Measurements from ENCODE around the gene JHY. TPM values are rescaled to one million over a fixed set of nuclear protein-coding genes. Genes with fewer than 3 reads are reported as not detected.

JHY gene
- total RNA-seq, 6 experiments from 2014 or later = 0.10 to 0.37 (median 0.22) TPM; not detected in 1

GRCh38 chr11:122923302-122923701, 40.7 kb downstream of the JHY start:
- ATAC-seq = peak; percentile 30 to 61 (median 40)
- intact Hi-C loops (cut with DNase I) = no loop called here
- WGBS (ENCODE audit: insufficient coverage, low coverage, low lambda C conversion rate, missing lambda C conversion rate) = 46% methylated on average over 2 of the region's 2 CpGs

GRCh38 chr11:122931510-122931909, 49.0 kb downstream of the JHY start:
- H3K36me3 ChIP-seq = no peaks in the 10 kb centered on the region
- 54% methylated on average over 6 of the region's 6 CpGs for WGBS (ENCODE audit: insufficient coverage, low coverage, low lambda C conversion rate, missing lambda C conversion rate)
- no peak for DNase-seq
- TF ChIP-seq POLR2A (IDR thresholded peaks at IDR 0.05) = no peak
- TF ChIP-seq CTCF (IDR thresholded peaks at IDR 0.05) = no peak
- no peak overlapping the region for H3K4me3 ChIP-seq
- no peaks in the 10 kb centered on the region for H3K4me1 ChIP-seq
- intact Hi-C loops (cut with DNase I) = no loop called here
- no peak overlapping the region for H3K27ac ChIP-seq
- no peaks in the 10 kb centered on the region for H3K9me3 ChIP-seq
- ATAC-seq = no peak
- H3K27me3 ChIP-seq = no peaks in the 10 kb centered on the region

More at GRCh38 chr11:122923302-122923701, 40.7 kb downstream of the JHY start:
- DNase-seq = no peak
- no peak overlapping the region for H3K27ac ChIP-seq
- H3K9me3 ChIP-seq = no peaks in the 10 kb centered on the region
- H3K4me1 ChIP-seq = no peaks in the 10 kb centered on the region
- H3K27me3 ChIP-seq = no peaks in the 10 kb centered on the region
- no peaks in the 10 kb centered on the region for H3K36me3 ChIP-seq
- TF ChIP-seq POLR2A (IDR thresholded peaks at IDR 0.05) = no peak
- no peak for TF ChIP-seq CTCF (IDR thresholded peaks at IDR 0.05)
- no peak overlapping the region for H3K4me3 ChIP-seq

GRCh38 chr11:122933416-122933815, 50.9 kb downstream of the JHY start:
- no peaks in the 10 kb centered on the region for H3K4me1 ChIP-seq
- WGBS (ENCODE audit: insufficient coverage, low coverage, low lambda C conversion rate, missing lambda C conversion rate) = 55% methylated on average over 2 of the region's 2 CpGs

GRCh38 chr11:122937983-122938382, 55.4 kb downstream of the JHY start:
- no peak overlapping the region for H3K4me3 ChIP-seq
- no peaks in the 10 kb centered on the region for H3K36me3 ChIP-seq
- H3K4me1 ChIP-seq = no peaks in the 10 kb centered on the region
- no peaks in the 10 kb centered on the region for H3K27me3 ChIP-seq
- ATAC-seq = no peak
- no peak for TF ChIP-seq POLR2A (IDR thresholded peaks at IDR 0.05)
- TF ChIP-seq CTCF (IDR thresholded peaks at IDR 0.05) = no peak
- 43% methylated on average over 3 of the region's 3 CpGs for WGBS (ENCODE audit: insufficient coverage, low coverage, low lambda C conversion rate, missing lambda C conversion rate)
- no peak overlapping the region for H3K27ac ChIP-seq
- H3K9me3 ChIP-seq = no peaks in the 10 kb centered on the region
- no peak for DNase-seq
- intact Hi-C loops (cut with DNase I) = no loop called here

More at GRCh38 chr11:122933416-122933815, 50.9 kb downstream of the JHY start:
- DNase-seq (no peak), ATAC-seq (no peak)
- H3K27me3 ChIP-seq = no peaks in the 10 kb centered on the region
- intact Hi-C loops (cut with DNase I) = no loop called here
- no peak overlapping the region for H3K27ac ChIP-seq
- H3K36me3 ChIP-seq = no peaks in the 10 kb centered on the region
- no peak for TF ChIP-seq POLR2A (IDR thresholded peaks at IDR 0.05)
- TF ChIP-seq CTCF (IDR thresholded peaks at IDR 0.05) = no peak
- no peak overlapping the region for H3K4me3 ChIP-seq
- no peaks in the 10 kb centered on the region for H3K9me3 ChIP-seq

- DNase-seq (no peak), ATAC-seq (no peak)
- intact Hi-C loops (cut with DNase I) = no loop called here
- H3K9me3 ChIP-seq = no peaks in the 10 kb centered on the region
- no peak for TF ChIP-seq CTCF (IDR thresholded peaks at IDR 0.05)
- TF ChIP-seq POLR2A (IDR thresholded peaks at IDR 0.05) = no peak
- H3K4me1 ChIP-seq = no peaks in the 10 kb centered on the region
- WGBS (ENCODE audit: insufficient coverage, low coverage, low lambda C conversion rate, missing lambda C conversion rate) = no CpG with 5 or more reads among the region's 2 CpGs
- no peaks in the 10 kb centered on the region for H3K27me3 ChIP-seq
- H3K27ac ChIP-seq = no peak overlapping the region
- no peak overlapping the region for H3K4me3 ChIP-seq
- H3K36me3 ChIP-seq = no peaks in the 10 kb centered on the region
These were observed 56.0 kb downstream of the JHY start for GRCh38 chr11:122938557-122938956.
